HG02840 (cell line): ENCODE data around the gene COLEC12.
"Not testable (repeated sequence)": the region's sequence is repeated elsewhere in the genome, so short reads cannot be mapped to it uniquely, and the experiment has no call there.

Experiments used
- ATAC-seq: cut with Tn5 transposase; IDR thresholded peaks from one replicate; pipeline ENCODE4 v1.9.1; 2021; ENCODE audit warnings: mild to moderate bottlenecking, moderate library complexity, moderate number of reproducible peaks; ENCODE audit not compliant: unreplicated experiment, low FRiP score

Gene COLEC12

DNA sequence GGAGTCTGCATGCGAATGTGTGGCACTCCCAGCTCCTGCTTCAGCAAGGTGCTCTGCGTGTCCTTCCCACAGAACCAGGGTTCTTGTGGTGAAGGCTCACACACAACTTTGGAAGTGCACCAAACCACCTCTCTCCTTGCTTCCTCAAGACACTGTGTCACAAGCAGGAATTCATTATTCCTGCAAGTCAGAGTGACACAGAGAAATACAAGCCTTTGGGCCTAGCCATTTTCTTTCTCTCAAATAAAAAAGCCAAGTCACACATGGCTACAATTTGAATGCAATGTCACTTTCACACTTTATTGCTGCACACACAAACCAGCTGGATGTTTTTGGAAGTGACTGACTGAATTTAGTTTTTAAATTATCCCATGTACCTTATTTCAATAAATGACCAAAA is 202.6 kb downstream of the COLEC12 start:
- ATAC-seq, result no peak

DNA sequence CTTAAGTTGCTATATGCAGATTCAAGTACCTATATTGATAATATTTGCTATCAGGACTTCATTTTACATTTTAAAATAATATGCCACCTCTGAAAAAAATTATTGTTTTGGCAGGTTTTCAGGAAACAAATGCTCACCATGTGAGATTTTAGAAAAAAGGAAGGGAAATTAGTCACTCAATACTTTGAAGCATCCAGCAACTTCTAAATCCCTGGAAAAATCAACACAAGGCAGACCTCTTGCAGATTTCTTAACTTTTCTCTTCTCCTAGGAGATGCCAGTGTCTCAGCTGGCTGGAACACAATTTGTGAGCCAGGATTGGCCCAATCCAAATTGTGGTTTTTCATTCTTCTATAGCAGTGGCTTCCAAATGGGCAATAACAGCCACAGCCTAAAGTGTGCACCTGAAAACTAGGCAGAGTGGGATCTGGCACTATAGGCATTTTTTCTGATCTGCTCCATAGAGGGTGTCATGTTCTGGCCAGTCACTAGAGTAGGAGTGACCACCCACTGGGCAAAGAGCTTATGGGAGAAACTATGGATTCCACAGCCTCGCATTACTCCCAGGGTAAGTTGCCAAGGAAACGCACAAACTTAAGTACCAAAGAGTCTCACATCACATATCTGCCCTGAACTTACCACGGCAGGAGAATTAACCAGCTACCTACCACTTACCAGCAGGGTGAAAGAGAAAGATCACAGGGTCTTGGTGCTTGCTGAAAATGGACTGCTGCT is 204.6 kb downstream of the COLEC12 start:
- ATAC-seq, result no peak

DNA sequence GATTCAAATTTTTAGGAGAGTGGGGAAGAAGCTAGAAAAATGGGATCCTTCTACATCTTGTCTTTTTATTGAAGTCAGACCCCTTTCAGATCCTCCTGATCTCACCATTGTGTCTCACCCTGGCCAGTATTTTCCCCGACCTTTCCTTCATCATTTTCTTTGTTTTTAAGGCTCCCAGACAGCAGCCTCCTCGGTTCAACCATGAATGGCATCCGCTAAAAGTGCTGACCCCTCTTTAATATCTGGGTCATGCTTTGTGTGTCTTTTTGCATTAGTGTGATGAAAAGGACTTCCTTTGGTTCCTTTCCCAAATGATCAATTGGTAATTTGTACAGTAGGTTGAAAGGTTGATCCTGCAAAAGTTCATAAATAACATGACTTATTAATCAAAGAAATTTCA is 205.9 kb downstream of the COLEC12 start:
- ATAC-seq, result no peak

DNA sequence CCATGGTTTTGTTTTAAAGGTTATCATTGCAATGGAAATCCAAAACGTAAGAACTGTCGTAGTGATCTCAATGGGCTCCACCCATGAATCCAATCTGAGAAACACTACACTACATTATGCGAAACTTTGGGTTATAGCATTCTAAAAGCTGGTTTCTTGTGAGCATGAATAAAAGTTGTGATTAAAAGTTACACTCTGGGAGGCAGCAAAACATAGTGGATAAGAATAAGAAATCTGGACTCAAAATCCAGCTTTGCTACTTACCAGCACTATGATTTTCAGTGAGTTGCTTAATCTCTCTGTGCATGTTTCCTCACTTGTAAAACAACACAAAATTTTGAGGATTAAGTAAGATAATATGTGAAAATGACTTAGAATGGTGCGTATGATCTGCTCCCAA is 207.0 kb downstream of the COLEC12 start:
- no peak for ATAC-seq

DNA sequence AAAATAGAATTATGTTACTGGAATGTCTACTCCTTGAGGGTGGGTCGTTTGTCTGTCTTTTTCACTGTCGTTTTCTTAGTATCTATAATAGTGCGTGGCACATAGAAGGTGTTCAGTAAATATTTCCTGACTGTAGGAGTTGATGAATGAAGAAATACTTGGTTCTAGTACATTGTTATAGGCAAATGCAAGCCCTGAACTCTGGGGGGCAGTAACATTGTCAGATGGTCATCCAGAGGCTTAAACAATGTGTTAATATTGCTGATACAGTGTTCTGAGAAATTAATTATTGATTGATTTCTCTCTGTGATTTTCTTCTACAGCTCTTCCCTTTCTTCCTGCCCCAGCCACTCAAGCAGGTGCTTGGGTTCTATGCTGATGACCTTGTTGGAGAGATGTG is 208.2 kb downstream of the COLEC12 start:
- no peak for ATAC-seq

DNA sequence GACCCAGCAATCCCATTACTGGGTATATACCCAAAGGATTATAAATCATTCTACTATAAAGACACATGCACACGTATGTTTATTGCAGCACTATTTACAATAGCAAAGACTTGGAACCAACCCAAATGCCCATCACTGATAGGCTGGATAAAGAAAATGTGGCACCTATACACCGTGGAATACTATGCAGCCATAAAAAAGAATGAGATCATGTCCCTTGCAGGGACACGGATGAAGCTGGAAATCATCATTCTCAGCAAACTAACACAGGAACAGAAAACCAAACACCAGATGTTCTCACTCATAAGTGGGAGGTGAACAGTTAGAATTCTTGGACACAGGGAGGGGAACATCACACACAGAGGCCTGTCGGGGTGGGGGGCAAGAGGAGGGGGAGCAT is 210.5 kb downstream of the COLEC12 start:
- ATAC-seq, result not testable (repeated sequence)

DNA sequence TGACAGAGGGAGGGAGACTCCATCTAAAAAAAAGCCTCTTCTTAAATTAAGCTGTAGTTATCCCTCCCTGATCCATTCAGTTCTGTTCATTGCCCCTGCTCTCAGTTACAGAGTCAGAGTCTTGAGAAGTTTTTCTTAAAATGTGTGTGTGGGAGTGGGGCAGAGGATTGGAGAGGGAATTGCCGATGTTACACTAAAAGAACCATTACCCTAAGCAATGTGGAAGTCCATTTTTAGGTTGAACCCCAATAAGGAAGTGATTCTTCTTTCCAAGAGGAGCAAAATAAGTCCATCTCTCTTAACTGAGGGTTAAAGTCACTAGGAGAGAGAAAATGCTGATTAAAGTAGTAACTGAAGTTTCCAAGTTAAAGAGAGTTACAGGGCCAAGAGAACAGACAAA is 211.5 kb downstream of the COLEC12 start:
- ATAC-seq, result no peak

DNA sequence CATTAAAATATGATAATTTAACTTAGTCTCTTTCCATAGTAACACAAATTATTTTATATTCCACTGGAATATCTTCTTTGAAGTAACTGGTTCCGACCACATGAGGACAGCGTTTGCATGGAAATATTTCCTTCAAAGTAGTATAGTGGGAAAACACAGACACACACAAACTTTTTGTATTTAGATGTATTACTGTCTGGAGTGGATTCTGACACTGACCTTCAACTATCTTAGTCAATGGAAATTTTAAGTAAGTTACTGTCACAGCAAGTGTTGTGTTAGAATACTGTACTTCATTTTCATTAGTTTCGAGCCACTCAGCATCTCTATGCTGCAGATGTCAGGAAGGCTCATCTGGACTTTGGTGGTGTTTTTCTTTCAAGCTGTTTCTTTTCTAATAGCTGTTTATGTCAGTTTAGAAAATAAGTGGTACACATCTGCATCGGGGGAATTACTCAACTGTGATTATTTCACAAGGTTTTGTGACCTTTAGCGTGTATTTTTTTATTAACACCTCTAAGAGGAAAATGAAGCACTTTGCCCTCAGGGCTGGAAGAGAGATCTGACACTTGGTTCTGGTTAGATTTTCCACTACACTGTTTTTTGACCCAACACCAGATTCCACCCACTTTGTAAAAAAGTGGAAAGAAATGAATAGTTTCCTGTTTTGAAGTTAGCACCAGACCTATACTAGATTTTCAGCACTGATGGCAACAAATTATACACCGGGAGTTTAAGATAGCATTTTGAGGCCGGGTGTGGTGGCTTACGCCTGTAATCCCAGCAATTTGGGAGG is 213.8 kb downstream of the COLEC12 start:
- ATAC-seq, result no peak

DNA sequence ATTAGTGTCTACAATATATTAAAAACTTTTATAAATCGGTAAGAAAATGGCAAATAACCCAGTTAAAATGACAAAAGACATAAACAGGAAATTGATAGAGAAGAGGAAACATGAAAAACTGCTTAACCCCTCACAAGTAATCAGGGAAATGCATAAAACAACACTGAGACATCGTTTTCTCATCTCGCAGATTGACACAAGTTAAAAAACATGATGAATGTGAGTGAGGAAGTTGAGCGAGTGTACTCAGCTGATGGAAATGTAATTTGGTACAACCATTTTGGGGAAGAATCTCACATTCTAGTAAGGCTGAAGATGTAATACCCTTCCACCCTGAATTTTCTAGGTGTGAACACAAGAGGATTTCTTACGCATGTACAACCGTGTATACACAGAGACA is 214.7 kb downstream of the COLEC12 start:
- no peak for ATAC-seq

DNA sequence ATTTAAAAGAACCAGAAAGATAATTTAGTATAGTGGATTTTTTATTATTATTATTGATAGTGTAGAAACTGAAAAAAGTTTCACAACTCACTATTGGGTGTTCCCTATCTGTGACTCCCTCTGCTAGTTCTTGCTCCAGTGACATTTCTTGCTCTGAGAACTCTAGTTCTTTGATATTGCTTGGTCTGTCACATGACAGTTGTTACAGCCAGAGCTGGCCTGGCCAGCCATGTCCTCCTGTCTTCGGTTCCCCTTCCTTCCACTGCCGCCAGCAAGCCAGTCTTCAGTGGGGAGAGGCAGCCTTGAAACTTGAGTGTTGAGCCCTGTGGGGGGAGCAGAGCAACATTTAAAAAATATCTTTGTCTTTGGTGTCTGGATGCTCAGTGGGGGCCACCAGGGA is 225.0 kb downstream of the COLEC12 start:
- ATAC-seq, result no peak

DNA sequence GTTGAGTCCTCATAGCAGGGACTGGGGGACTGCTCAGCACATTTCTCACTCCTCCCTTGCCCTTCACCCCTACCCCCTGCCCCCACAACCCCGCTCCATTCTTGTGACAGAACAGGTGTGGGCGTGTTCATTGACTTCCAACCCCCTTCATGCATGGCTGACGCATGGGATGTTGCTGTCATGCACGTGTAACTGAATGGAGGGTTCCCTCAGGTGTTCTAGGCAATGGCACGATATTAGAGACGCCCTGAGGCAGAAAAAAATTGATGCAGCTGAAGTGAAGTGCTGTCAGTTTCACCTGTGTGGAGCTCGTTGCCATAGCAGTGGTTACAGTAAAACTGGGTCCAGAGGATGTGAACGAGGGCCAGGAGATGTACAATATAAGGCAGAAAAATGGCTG is 226.2 kb downstream of the COLEC12 start:
- no peak for ATAC-seq

DNA sequence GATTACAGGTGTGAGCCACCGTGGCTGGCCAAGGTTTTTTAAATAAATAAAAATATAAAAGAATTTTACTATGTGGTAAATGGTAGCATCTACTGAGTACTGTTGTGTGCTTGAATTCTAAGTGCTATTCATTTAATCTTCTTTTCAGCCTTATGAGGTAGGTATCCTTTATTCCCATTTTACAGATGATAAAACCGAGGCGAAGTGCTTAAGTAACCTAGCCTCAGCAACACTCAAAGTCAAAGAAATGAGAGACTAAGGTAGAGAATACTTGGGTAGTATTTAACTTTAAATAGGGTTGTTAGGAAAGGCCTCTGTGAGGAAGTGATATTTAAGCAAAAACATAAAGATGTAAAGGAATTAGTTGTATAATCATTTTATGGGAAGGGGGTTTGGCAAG is 227.0 kb downstream of the COLEC12 start:
- no peak for ATAC-seq

DNA sequence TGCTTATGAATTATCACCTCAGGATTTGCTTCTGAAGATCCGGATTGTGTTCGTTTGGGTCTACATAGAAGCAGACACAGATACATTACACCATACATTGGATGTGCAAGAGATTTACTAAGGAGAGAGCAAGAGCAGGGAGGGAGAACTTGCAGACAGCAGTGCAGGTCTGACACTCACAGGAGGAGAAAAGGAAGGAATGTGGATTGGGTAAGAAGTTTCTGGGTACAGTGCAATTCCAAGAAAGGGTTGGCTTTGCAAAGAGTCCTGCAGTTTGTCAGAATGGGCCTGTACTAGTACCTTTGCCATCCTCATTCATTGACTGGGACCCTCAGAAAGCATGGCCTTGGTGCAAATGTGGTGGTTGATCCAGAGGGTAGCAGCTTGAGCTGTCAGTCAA is 227.9 kb downstream of the COLEC12 start:
- no peak for ATAC-seq

DNA sequence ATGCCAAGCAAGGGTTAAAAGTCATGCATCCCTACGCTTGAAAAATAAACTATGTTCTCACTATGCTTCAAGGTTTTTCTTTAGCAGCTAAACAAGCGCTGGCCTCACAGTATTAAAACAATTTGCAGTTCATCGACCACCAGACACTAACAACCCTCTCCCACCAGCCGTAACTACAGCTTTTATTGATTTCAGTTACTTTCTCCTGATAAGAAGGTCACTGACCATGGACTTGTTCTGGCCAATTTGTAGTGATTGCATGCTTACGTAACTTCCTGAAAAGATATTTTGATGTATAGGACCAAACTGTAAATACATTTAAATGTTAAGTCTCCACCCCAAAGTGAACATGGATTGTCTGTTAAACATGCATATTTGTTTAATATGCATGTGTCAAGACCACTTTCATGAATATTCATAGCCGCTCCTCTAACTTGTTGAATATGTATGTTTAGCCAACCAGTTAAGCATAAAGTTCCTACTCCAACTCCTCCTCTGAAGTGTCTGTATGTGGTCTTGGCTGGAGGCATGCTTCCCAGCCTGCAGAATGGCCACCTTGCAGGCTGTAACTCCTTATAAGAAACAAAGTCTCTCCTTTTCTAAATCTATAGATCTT is 230.9 kb downstream of the COLEC12 start:
- no peak for ATAC-seq

DNA sequence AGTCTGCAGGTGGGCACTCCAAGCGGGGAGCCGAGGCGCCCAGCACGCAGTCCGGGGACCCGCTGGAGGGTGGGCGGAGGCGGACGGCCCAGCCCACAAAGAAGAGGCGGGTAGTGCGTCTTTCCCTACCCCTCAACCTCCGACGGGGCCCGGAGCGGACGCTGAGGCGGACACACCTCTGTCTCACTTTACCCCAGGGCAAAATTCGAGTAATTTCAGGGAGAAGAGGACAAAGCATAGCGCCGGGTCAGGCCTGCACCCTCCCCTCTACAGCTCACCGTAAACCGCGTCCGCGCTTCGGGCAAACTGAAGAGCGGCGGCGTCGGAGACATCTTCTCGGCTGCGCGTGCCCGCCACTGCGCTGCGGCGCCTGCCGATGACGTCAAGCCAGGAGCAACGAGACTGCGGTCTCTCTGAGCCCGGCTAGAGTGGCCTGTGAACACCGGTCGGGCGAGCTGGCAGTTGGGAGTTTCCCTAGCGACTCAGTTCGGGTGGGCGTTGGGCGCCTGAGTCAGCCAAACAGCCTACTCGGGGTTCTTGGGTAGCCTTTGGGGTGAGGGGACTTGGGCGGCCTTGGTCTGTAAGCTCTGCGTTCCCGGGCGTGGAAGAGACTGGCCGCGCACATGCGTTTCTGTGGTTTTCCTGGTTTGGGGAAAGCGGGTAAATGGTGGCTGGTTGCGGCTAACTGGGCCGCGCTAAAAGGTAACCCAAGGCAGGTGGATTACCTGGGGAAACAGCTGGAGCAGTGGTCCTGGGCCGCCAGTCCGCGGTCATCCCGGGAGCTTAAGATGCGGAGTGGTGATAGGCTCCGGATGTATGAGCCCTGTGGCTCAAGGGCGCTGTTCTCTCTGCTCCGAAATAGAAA is 232.6 kb downstream of the COLEC12 start, which contains the start of gene THOC1:
THOC1 (minus strand) TSS at position 360 of the 865 bp plus-strand sequence; CDS start at position 332, 28 bp downstream.
- ATAC-seq, result peak; percentile 92

DNA sequence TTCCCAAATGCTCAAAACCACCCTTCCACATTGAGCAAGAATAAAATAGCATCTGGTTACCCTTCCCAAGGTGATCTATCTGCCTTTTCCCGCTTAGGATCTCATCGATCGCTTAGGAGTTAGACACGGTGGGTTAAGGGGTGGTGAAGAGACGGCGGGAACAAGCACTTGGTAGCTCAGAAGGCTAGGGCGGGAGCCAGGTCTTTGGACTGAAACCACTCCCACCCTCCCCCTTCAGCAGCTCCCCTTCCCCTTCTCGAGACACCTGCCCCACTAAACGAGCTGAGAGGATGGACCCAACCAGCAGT is 233.2 kb downstream of the COLEC12 start:
- ATAC-seq, result peak; percentile 9
